GM18517 (cell line): ENCODE data around the gene NXPH4.

Experiments used
- ATAC-seq: cut with Tn5 transposase; IDR thresholded peaks from one replicate; pipeline ENCODE4 v1.9.1; 2021; ENCODE audit warnings: mild to moderate bottlenecking, moderate library complexity; ENCODE audit not compliant: unreplicated experiment

The NXPH4 gene

DNA sequence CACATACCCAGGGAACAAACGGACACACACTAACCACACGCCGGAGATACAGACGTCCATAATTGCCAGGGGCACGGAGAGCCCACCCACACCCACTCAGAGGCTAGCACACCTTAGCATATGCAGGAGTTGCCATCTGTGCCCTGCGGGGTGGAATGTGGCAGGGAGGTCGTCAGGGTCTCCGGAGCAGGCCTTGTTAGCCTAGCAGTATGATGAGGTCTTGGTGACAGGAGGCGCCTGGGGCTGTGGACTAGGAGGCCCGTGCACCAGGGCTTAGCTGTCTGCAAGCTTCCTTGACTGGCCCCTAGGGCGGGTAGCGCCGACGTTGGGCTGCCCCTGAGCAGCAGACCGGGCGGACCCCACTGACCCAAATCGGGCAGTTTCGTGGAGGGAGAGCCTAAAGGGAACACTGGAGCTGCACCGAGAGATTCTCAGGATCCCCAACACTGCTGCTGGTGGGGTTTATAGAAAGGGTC, 24.4 kb downstream of the NXPH4 start:
- no peak for ATAC-seq

DNA sequence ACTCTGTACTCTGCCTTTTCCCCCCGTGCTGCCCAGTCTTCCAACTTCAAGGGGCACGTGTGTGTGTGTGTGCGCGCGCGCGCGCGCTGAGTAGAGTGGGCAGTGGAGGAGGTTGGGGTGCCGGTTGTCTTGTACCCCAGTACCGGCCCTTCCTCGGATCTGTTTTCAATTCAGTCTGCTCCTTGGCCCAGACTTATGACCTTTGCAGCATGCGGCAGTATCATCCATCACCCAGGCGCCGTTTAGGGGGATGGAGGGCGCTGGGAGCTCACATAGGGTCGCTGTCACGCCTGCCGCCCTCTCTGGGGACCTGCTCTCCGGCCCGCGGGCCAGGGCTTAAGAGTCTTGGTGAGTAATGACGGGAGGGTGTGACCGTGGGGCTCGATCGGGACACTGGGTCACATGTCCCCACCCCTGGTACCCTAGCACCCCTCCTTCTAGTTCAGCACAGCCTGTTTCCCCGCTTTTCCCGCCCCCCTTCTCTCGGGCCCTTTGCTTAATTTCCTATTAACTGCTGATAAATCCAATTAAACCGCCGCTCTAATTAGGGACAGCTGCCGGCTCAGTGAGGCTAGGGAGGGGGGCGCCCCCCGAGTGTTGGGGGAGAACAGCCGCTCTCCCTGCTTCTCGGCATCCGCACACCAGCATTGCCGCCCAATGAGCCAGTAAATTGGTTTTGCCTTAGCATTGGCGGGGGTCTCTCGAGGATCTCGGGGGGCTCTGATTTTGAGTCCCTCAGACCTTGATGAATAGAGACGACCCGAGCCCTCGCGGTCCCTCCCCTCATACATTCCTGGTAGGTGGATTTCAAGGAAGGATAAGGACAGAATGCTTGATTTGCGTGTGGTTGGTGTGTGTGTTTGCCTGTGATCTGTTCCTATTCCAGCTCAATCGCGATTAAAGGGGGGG, 25.1 kb downstream of the NXPH4 start:
- ATAC-seq: no peak

DNA sequence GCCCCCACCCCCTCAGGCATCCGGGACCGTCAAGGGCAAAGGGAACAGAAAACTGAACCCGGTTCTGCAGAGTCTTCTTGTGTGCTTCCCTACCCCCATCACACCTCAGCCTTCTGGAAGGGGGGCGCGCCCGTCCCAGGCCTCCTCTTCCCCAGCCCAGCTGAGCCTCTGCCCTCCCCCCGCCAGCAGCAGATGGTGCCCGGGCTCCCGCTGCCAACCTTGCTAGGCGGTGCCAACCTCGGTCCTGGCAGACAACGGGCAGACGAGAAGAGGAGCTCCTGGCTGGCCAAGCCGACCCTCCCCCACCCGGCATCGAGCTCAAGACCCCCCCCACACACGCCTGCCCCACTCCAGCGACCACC, 25.7 kb downstream of the NXPH4 start:
- ATAC-seq: no peak

DNA sequence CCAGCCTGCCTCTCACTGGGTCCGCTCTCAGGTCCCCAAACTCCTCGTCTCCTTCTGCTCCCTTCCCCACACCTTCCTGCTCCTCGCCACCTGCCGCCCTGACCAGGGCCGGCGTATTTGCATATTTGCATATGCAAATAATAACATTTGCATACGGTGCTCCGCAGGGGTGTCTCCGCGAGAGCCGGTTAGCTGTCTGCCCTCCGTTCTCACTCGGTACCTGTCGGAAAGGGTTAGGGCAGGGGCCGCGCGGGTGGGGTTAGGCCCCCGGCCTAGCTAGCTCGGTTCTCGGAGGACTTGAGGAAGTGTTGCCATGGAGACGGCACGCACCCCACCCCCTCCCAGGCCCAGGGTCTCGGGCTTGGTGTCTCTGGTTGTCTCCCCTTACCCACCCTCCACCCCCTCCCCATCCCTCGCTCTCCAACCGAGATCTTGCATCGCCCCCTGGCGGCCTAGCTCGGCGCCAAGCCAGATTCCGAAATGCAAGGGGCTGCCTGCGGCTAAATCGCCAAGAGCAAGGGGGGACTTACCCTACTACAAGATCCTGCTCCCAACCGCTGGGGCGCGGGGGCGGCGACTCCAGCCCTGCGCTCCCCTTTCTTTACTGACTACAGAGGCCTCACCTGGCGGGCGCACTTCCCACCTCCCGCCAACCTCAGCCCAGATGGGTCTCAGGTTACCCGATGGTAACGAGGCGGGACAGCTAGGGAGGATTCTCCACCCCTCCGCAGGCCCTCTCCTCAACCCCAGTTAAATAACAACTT, 26.3 kb downstream of the NXPH4 start:
- ATAC-seq: no peak

DNA sequence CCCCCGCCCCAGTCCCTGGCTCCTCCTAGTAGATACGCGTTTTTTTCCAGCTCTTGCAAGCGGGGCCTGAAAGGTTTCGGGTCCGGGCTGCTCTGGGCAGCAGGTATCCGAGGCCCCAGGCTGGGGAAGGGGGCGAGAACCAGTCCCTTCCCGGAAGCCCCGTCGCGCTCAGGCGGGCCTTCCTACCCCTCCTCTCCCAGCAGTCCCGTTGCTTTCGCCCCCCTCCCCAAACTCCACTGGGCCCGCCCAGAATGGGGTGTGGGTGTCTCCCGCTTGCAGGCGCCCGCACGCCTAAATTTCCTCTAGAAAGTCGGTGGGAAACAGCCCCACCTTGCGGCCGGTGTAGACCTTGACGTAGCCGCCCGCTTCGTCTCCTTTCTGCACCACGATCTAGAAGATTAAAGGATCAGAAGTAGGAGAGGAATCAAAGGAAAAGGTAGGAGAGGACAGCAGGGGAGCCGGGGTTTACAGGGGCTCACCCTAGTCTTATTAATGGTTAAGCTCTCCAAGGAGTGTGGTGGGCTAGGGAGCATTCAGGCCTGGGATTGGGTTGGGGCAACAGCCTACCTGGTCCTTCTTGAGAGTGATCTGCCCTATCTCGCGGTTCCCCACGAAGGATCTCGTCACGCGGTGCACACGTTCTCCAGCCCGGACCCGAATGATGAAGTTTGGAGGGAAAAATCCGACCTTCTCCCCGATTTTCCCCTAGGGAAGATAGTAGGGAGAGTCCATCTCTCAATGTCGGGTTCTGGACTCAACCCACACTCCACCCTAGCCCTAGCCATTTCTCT, 27.1 kb downstream of the NXPH4 start:
- ATAC-seq: no peak

DNA sequence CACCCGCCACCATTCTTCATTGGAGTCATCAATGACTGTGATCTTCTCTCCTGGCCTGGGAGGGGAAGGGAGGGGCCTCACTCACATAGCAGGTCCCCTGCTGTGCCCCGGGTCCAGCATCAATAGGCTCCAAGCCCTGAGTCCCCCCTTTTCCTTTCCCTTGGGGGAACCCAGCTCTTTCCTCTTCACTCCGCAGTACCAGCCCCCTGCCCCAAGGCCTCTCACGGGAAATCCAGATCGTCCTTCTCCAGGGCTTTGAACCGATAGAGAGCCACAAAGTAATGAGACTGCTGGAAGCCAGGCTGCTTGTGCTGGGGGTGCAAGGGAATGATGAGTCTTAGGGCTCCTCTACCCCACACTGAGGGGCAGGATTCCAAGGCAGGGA, 27.7 kb downstream of the NXPH4 start:
- no peak for ATAC-seq

DNA sequence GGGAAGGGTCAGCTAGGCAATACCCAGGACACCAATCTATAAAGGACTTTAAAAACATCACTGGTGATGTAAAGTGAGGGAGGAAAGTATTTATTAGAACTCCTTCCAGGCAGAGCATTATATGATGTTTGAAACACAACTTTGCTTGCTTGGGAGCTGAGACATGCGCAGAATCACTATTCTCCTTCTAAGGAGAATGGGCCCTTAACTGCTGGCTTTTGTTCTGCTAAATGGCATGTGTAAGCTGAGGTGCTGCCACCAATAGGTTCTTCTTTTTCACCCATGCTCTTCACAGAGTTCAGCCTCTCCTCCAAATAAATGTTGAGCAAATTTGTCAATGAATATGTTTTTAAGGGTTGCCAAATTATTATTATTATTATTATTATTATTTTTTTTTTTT, 30.4 kb downstream of the NXPH4 start:
- ATAC-seq: no peak

DNA sequence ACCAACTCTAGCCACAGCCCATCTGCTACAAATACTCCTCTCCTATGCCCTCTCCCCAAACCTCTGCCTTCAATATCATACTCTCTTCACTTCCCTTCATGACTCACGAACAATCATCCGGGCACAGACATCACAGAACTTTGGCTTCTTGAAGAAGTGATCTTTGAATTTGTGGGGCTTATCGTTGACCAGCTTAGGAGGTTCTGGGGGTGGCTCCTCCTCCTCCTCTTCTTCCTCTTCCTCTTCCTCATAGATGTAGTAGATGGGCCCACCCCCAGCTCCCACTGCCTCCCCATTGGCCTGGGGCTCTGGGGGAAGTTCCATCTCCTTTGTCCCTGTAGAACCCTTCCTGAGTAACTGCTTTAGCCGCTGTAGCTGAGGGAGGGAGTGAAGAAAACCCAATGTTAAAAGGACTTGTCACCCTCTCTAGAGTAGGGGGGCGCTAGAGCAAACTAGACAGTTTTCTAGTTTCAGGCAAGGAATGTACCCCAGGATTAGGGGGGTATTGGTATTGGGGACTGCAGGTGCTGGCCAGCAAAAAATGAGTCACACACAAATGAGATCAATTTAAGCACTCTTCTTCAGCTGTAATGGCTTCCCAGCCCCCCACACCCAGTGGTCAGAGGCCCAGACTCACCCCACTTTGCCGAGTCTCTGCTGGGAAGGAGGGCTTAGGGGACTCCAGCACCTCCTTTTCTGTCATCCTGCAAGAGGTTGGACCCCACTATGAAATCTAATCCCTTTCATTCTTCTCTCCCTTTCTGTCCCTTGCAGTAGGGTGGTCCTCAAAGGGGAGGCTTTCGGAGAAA, 32.5 kb downstream of the NXPH4 start:
- ATAC-seq: no peak

DNA sequence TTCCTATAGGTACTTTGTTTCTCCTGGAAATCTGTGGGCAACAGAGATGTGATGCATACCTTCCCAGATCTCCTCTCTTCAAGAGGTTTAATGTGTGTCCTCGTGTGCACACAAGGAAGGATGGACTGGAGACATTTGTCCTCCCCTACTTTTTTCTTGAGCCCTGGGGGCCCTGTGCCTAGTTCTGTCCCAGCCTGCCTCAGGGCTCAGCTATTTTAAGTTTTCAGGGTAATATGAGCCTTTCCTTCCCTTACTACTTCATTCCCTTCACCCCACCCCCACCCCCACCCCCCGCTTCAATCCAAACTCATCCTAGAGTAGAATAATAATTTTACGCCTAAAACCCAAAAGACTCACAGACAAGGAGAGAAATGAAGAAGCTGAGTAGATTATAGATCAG, 33.9 kb downstream of the NXPH4 start:
- no peak for ATAC-seq

DNA sequence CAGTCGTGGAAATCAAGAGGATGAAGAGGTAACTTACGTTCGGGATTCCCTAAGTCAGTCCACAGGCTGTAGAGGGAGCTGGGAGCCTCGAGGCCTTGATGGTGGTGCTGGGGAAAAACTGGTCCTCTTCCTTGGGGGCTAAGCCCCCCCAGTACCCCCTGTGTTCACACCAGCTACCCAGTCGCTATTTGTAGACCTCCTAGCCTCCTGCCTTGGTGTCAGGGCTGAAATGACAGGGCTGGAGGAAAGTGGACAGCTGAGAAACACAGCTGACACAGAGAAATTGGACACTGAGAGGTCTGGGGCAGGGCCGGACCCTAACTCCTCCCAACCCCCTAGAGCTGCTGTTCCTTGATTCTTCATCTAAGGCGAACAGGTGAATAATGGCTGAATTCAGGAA, 34.4 kb downstream of the NXPH4 start, which contains the start of gene STAC3:
Gene STAC3, minus strand, starts transcription at position 232 of the 400 bp plus-strand sequence. CDS start 1,551 bp downstream, outside the sequence.
- ATAC-seq: no peak

DNA sequence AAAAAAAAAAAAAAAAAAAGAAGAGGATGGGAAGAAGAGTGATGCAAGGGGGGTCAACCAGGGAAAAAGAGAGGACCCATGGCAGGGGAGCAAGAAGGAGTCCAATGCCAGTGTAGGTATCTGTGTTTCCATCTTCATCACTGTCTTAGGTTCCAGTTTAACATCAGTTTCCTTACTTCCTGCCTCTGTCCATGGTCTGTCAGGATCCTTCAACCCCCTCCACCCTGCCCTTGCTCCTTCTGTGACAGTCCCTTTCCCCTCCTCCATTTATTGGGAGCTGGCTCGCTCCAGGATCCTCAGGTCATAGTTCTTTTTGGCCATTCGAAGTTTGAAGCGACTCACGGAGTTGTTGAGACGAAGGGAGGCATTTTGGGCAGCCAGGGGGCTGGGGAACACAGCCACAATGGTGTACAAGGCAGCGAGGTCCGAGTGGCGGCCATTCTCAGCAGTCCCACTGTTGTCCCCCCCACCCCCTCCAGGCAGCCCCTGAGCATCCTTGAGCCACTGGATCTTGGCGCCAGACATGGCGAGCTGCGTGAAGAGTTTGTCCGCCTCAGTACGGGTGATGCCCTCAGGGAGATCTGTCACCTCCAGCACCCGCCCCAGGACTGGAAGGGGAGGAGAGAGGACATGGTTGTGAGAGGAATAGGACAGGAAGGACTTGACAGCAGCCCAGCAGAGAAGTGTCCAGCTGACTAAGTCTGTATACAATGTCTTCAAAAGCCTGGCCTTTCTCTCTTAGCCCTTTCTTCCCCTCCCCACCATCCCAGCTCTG, 38.1 kb downstream of the NXPH4 start:
- no peak for ATAC-seq

DNA sequence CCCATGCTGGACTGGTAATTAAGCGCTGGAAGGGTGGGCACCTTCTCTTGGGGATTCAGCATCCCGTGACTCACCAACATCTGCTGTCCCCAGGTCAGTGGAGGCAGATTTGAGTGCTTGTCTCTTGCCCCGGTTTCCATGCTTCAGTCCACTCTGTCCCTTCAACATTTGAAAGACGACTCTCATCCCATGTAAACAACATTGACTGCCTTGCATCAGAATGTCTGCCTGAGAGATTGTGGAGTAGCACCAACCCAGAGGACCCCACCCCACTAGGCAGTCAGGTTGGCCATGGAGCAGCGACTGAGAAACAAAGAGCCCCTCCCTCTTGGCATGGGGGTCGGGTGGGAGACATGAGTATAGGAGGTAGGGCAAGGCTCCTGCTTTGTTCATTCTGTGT, 39.3 kb downstream of the NXPH4 start:
- no peak for ATAC-seq

DNA sequence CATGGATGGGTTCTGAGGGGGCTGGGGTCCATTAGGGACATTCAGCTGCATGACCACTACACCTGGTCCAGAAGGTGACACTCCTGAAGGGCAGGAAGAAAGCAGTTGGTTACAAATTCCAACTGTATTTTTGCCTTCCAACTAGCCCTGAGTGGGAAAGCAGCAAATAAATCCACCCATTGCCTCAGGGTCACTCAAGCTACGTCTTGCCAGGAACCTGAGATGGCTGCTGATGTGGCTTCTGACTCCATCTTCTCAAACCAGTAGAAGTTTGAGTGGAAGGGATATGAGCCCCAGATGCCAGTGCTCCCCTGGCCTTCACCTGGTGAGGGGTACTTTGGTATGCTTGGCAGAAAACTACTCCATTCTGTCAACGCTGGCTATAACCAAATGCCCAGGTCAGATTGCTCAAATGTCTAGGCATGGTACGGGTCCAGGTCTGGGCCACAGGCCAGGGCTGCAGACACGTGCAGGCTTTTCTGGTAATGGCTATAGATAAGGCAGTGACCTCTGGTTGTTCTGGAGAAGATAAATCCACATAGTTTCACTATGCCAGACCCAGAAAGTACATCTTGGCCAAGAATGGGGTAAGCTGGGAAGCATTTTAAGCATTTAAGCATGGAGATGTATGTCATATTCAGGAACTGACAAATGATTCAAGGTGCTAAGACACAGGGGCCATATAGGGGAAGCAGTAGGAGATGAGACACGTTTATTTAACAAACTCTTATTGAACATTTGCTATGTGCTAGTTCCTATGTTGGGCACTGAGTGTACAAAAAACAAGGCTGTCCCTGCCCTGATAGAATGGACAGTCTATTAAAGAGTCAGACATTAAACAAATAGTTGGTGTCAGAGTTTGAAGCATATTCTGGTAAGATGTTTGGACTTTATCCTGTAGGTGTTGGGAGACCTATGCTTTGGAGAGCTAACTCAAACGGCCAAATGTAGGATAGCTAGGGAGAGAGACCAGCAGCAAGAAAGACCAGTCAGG, 42.7 kb downstream of the NXPH4 start:
- no peak for ATAC-seq

DNA sequence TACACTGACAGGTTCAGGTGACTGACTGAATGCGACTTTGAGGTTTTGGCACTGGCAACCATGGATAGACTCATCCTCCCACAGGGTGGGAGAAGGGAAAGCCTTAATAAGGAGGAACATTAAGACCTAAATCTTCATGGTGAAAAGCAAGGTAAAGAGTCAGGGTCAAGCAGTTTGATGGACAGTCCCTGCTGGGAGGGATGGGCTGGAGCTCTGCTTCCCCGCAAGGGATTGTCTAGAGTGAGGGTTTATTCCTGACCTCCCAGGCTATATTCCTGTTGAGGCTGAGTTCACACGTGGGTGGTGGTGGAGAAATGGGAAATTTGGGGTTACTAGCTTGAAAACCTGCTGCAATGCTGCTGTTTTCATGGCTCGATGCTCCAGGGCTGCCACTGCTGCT, 43.8 kb downstream of the NXPH4 start:
- ATAC-seq: no peak

DNA sequence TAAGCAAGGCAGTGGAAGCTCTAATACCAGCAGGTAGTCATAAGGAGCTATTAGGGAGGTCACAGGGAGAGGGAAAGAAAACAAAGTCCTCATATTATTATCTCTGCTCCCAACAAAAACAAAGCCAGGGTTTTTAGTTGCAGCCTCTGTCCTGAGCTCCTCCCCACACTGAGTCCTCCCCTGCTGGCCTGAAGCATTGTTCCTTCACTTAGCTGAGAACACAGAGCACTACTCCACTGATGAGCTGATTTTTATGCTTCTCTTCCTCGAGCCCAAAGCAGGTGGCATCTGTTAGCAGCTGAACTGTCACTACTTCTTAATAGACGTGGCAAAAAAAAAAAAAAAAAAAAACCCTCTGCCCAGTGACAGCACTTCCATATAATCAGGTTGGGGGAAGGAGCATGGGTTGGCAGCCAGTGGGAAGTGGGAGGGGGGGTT, 44.9 kb downstream of the NXPH4 start:
- no peak for ATAC-seq

DNA sequence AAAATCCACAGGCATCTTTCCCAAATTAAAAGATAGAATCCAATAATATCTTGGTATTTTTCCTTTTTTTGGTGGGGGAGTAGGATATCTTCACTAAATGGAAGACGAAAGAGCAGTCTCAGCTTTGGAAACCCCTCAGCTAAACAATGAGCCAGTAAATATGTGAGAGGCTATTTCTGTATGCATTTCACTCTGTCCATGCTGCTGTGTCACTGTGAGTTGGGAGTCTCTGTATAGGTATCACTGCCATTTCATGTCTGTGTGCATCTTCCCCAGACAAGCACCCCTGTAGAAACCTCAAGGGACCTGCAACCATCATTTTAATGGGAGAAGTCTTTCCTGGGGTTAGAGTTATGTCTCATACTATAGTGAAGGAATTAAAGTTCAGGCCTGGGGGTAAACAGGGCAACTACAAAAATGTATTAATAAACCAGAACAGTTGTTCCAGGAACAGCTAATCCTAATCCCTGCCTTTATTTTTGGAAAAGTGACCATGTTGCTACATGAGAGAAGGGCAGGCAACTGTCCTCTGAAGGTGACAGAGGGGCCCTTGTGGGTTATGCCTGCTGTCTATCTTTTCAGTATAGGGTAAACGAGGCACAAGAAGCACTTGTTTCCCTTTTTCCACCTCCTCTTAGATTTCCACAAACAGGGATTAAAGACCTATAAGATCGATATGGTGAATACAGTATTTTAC, 45.7 kb downstream of the NXPH4 start:
- ATAC-seq: no peak

DNA sequence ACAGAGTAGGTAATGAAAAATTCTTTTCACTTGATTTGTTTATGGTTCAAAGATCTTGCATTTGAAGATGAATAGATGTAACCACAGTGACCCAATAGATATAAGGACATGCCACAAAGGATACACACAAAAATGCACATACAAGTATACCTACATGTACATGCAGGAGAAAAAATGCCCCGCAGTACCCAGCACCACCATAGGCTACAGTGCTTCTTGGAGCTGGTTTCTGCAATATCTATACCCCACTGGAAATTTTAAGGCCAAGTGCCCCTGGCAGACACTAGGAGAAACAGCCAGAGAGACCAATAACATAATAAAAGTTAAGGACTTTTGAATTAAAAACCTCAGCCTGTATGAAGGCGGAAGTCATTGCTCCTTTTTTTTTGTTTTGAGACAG, 46.5 kb downstream of the NXPH4 start:
- ATAC-seq: no peak

DNA sequence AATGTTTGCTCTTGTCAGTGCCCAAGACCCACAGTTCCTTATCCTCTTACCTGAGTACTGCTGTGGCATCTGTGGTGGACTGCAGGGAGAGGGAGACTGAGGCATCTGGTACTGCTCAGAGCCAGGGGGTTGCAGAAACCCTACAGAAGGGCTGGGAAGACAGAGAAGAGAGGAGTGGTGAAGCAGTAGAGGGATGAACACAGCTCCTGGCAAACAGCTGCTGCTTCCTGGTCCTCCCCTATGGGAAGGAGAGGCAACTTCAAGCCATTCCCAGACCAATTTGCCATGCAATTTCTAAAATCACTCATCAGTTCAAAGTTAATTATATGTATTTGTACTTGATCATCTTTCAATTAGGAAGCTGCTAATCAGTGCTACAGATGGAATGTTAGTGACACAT, 50.1 kb downstream of the NXPH4 start:
- ATAC-seq: no peak
